ENCODE data around the gene ASXL1. TPM values are rescaled to one million over a fixed set of nuclear protein-coding genes. Genes with fewer than 3 reads are reported as not detected.

ASXL1 gene
- total RNA-seq, 1 donor from 2014 or later, result 27.0 TPM

DNA sequence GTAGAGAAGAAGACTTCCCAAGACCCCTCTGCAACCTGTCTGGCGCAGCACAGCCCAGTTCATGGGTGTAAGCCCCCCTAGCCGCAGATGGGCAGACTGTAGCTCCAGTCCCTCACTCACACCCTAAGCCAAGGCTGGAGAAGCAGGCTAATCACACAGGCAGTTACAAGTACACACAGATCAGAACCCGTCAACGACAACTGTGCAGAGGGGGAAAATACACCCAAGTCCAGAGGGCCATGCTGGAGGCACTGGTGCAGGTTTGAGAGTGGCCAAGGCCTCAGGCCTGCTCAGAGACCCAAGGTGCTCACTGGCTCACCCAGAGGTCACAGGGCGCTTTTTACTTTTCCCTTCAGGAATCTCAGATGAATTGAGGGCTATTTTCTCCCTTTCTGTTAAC, 120.9 kb downstream of the ASXL1 start:
- DNase-seq (ENCODE audit: low read depth), result no peak

DNA sequence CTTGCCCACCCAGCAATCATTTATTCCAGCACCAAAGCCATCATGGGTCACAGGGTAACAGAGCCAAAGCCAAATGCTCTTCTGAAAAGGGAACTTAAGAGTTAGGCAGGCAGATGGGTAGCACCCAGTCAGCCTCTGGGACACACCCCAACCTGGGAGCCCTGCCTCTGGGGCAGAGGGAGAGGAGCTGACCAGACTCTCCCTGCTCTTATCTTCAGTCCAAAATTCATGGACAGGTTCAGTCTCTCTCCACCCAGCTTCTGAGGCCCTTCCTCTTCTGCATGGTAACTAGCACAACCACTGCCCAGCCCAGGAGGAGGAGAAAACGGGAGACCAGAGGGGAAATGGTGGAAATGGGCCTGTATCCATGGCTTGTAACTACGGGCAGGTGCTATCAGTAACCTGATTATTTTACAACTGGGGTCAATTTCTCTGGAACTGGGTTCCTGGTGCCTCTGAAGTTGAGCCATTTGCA, 121.6 kb downstream of the ASXL1 start:
- DNase-seq (ENCODE audit: low read depth), result no peak

DNA sequence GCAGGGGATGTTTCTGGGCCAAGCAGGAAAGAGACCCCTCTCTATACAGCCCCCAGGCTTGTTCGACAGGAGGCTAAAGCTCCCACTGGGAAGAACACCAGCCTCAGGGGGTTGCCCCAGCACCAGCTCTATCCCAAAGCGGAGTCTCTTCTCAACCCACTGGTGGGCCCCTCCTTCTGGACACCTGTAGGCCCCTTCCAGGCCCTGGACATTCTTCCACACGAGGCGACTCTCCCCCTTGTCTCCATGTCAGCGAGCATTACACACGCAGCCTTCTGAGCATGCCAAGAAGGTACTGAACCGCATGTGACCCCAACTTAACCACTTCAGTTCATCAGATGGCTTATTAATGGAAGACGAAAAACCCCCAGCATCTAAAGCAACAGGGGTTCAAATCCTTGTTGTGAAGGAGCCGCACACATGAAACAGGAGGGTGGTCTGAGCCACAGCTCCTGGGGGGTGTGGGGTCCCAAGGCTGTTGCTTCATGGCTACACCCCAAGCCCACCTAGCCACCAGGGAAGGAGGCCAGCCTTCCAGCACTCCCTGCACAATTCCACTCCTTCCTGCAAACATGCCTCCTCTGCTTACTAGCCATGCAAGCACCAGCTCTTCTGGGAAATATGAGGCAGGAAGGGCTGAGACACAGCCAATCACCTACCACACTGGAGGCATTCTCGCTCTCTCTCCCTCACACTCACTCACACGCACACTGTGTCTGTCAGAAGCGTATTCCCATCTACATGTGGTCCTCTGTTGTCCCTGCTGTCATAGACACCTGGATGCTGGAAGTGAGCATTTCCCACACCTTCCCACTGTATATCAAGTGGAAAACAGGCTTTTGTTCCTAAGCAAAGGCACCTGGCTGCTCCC, 122.5 kb downstream of the ASXL1 start:
- DNase-seq (ENCODE audit: low read depth), result no peak

DNA sequence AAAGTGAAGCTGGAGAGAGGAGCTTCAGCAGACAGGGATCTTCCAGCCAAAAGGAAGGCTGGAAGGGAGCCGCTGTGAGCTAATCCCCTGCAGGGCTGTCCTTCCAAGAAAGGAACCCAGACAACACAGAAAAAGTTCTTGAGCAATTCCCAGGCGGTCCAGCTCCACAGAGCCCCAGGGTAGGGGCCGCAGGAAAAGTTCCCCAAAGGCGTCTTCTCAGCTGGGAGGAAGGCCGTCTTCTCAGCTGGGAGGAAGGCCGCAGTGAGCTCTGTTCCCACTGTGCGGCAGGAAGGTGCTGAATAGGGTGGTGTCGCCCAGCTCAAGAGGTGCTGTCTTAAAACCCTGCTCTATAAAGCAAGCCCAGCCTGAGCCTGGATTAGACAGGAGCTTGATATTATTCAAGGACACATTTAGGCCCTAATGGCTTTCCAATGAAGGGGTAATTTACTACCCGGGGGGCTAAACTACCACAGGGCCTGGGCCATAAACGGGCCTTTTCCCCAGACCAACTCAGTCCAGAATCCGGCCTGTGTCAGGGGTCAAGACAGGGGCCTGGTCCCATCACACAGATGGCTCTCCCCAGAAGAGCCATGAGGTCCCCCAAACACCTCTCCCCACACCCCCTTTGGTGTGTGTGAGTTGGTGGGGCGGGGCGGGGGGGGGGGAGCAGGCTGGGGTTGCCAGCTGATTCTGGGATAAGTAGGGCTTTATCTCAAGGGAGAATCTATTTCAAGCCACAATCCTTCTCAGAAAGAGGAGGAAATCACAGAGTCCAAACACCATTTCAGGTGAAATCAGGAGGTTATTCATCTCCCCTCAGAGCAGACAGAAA, 123.4 kb downstream of the ASXL1 start:
- DNase-seq (ENCODE audit: low read depth), result no peak

DNA sequence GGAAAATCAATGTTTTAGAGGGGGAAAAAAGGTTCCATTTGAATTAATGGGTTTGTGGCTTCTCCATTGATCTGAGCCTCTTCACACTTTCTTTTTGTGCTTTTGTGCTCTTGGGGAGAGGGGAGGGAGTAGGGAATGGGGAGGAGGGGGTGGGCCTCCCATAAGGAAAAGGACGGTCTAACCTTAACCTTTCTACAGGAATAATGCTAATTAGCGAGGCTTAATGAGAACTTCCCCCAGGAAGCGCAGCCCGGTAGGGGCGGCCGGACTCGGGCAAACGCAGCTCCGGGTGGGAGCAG, 124.0 kb downstream of the ASXL1 start:
- DNase-seq (ENCODE audit: low read depth), result no peak

DNA sequence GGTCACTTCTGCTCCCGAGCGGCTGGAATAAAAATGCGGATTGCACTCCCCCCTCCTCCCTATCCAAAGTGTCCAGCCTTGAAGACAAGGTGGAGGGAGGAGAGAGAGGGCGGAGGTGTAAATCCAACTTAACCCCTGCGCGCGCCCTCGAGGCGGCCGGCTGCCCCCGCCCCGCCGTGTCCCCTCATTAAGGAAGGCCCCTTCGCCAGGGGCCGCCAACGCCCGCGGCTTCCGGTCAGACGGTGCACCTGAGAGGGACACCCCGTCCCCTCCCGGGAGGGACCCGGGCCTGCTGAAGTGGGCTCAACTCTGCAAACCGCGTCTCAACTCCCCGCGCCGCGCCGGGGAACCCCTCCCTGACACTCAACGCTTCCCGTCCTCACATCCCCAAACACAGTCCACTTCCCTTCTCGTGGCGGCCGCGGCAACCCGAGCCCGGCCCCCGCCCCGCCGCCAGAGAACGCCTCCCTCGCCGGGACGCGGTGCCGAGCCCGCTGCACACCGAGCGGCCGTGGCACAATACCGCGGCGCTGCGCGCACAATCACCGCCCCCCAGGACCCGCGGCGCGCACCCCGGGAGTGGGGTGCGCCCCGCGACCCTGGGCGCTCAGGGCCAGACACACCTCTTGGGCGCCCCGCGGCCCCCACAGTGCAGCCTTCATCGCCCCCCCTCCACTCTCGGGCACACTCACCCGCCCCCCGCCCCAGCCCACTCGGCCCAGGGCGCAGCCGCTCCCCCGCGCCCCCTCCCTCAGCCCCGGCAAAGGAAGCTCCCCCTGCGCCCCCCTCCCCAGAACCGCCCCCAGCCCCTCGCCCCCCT, 124.5 kb downstream of the ASXL1 start:
- no peak for DNase-seq (ENCODE audit: low read depth)

DNA sequence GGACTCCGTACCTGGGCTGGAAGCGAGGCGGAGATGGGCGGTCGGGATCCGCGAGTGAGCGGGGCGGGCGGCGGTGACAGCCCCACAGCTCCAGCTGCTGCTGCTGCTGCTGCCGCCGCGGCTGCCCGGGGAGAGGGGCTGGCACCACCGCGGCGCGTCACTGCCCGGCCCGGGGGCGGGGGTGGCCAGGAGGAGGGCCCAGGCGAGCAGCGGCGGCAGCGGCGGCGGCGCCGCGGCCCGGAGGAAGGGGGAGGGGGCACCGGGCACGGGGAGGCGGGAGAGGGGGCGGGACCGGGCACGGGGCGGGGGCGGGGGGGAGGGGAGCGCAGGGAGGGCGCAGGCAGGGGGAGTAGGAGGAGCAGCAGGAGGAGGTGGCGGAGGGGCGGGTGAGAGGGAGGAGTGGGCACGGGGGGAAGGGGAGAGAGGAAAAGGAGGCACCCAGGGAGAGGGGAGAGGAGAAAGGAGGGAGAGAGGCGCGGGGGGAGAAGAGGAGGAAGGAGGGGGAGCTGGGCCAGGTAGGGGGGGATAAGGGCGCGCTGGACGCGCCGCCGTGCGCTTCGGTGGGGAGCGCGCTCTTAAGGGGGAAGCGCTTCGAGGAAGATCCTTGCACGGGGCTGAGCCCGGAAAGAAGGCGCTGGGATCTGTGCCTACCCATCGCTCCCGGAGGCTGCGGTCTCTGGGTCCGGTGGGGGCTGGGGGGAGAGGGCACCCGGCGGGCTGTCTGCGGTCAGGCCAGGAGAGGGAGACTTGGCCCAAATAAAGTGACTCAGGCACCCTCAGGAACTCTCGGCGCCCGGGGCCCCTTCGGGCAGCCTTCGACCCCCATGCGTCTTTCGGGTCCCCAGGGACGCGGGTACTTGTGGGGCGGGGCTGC, 125.5 kb downstream of the ASXL1 start:
- peak; percentile 64 for DNase-seq (ENCODE audit: low read depth)

DNA sequence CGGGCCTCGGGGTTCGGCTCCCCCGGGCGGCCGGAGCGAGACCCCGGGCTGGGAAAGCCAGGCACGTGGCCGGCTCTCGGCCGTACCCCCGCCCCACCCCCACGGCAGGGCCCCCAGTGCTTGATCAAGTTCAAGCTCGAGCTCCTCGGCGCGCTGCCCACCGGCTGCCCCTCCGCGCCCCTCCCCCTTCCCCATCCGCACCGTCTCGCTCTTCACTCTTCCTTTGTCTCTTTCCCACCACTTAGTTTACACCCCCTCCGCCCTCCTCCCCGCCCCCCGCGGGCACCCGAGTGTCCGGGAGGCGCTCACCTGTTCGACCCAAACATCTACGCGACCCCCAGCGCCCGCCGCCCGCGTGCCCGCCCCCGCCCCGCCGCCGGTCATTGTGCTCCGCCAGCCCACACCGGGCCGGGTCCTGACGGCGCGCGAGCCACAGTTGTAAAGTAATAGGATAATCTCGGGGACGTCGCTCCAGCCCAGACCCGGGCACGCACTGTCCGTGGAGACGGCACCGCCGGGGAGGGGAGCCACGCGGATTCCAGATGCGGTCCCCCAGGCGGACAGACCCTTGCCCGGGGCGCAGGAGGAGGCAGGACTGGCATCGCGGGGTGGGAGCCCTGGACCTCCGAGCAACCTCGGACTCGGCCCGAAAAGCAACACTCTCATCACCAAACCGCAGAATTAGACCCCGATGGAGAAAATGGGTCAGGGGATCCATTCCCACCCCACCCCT, 126.3 kb downstream of the ASXL1 start:
- peak; percentile 22 for DNase-seq (ENCODE audit: low read depth)

DNA sequence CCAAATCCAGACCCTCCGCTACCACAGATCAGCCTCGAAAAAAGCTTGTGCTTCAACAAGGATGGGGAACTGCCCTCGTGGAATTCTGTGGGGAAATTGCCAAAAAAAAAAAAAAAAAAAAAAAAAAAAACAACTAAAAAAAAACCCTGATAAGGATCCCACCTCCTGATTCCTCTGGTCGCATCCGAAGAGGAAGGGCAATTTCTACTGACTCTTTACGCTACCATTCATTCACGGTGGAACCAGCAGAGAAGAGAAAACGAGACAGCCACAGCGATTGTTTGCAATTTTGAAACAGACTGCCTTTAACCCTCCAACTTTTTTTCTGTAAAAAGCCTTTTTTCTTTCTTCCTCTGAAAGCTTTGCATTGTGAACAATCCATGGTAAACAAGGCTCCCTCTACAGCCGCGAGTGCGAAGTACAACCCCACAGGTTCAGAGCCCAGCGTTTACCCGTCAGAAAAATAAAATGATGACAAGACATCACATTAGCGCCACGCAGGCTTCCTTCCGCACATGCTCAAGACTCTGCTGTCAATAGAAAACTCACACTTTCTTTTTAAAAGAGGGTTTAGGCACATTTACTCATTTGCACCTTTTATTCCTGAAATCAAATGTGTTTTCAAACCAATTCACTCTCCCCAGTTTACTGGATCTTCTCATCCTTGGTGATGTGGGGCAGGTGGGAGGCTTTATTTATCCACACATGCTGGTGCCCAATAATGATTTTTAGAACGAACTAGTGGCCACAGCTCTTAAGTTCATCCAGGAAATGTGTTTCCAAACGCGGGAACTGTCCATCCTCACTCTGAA, 127.0 kb downstream of the ASXL1 start:
- peak; percentile 79 for DNase-seq (ENCODE audit: low read depth)

DNA sequence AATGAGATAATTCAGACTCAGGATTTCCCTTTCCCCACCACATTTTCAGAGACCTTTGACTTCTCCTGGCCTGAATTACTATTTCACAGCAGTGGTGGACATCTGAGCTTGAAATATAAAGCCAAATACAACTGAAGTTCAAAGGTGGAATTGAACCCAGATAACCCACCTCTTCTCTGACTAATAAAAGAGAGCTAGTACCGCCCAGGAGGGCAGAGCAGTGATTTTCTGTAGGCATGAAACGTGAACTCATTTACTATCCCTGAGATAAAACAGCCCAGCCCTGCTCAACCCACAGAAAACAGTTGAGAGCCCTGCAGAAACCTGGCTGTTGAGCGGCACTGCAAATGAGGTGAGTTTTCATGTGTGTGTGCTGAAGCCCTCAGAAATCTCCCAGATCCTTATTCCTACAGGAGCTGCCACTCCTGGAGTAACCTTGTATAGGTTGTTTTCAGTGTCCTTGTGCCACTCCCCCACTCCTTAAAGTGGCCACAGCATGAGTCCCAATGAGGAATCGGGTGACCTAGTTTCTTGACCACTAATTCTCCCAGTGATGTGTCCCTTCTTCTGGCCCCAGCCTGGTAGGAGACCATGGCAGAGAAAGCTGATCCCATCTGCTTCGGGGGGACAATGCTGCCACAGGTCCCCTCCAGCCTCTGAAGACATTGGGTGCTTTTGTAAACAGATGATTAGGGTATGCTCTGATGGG, 127.8 kb downstream of the ASXL1 start:
- DNase-seq (ENCODE audit: low read depth), result no peak

DNA sequence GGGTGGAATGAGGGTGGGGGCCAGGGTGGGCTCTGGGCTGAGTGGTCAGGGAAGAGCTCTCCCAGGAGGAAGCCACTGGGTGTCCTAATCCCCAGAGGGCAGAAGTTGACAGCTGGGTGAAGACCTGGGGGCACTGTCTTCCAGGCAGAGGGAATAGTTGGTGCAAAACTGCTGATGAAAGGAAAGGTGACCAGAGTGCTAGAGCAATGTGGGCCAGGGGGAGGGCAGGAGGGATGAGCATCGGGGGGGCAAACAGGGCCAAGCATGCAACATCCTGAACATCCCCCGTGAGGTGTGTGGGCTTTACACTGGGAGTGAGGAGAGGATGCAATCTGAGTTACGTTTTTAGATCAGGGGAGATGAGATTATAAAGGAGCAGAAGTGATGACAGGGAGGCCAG, 129.2 kb downstream of the ASXL1 start:
- no peak for DNase-seq (ENCODE audit: low read depth)

DNA sequence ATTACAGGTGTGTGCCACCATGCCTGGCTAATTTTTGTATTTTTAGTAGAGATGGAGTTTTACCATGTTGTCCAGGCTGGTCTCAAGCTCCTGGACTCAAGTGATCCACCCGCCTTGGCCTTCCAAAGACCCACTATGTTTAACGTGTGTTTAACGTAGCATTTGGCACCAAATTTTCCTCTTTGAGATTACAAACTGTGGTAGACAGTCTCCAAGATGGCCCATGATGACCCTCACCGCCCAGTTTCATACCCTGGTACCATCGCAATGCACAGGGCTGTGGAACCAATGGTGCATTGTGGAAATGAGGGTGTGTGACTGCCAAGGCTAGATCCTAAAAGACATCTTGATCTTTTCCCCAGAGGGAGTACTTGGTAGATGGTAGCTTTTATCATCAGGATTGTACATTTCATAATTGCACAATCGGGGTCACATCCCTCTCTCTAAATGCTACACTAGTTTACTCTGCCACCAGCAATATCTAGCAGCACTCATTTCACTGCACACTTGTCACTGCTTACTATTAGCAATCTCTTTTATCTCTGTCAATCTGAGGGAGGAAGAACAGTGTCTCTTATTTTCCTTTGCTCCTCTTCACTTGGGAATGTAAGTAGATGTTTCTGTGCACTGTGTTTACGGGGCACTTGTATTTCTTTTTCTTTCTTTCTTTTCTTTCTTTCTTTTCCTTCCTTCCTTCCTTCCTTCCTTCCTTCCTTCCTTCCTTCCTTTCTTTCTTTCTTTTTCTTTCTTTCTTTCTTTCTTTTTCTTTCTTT, 130.1 kb downstream of the ASXL1 start:
- DNase-seq (ENCODE audit: low read depth), result no peak

Other genes starting within 250 kb of the ASXL1 start
- 41.4 and 46.4 TPM in 2 replicates for gene TM9SF4, start 248.6 kb upstream of the ASXL1 start, total RNA-seq
- 3.2 and 3.5 TPM in 2 replicates for gene PLAGL2, start 150.6 kb upstream of the ASXL1 start, total RNA-seq
- gene POFUT1, start 150.5 kb upstream of the ASXL1 start, total RNA-seq, result 36.7 and 44.7 TPM in 2 replicates
- 15.6 and 16.0 TPM in 2 replicates for gene KIF3B, start 80.7 kb upstream of the ASXL1 start, total RNA-seq
- gene NOL4L, start 227.0 kb downstream of the ASXL1 start, total RNA-seq, result 2.5 and 3.1 TPM in 2 replicates